HG03520 (cell line): ENCODE measurements around the gene TNFAIP3.

ENCODE experiments used
- ATAC-seq: cut with Tn5 transposase; IDR thresholded peaks from one replicate; pipeline ENCODE4 v1.9.1; 2021; ENCODE audit warnings: mild to moderate bottlenecking, moderate library complexity; ENCODE audit not compliant: unreplicated experiment

The TNFAIP3 gene

GRCh38 chr6:137919502-137919823 is 52.4 kb downstream of the TNFAIP3 start:
- no peak for ATAC-seq

GRCh38 chr6:137919837-137920730 is 53.0 kb downstream of the TNFAIP3 start:
- no peak for ATAC-seq

GRCh38 chr6:137921823-137922222 is 54.8 kb downstream of the TNFAIP3 start:
- no peak for ATAC-seq

- no peak for ATAC-seq
These were observed 57.0 kb downstream of the TNFAIP3 start for GRCh38 chr6:137923866-137924653.

GRCh38 chr6:137925141-137925698 is 58.2 kb downstream of the TNFAIP3 start:
- no peak for ATAC-seq

GRCh38 chr6:137926207-137926731 is 59.2 kb downstream of the TNFAIP3 start:
- no peak for ATAC-seq

GRCh38 chr6:137926985-137927384 is 59.9 kb downstream of the TNFAIP3 start:
- ATAC-seq, result no peak

- peak; percentile 82 for ATAC-seq
These were observed 60.7 kb downstream of the TNFAIP3 start for GRCh38 chr6:137927777-137928218.

- peak; percentile 17 for ATAC-seq
These were observed 61.2 kb downstream of the TNFAIP3 start for GRCh38 chr6:137928286-137928685.

GRCh38 chr6:137931849-137932465 is 64.9 kb downstream of the TNFAIP3 start:
- no peak for ATAC-seq
